Hepatocyte (in vitro differentiated cells): Measurements from ENCODE around the gene SEPSECS. TPM values are rescaled to one million over a fixed set of nuclear protein-coding genes. Genes with fewer than 3 reads are reported as not detected.

ENCODE experiments used
- DNase-seq: peaks from one replicate; pipeline ENCODE4 v3.0.0-alpha.2; 2016; ENCODE audit warnings: low spot score
- H2AFZ ChIP-seq: fragments of 200-600 bp; sonication (generic); 2 replicates; pipeline ENCODE4 v1.6.0; 2016; ENCODE audit warnings: antibody characterized with exemption, mild to moderate bottlenecking
- H3K27ac ChIP-seq: fragments of 200-600 bp; sonication (generic); 2 replicates; pipeline ENCODE4 v1.5.1; 2016; ENCODE audit warnings: mild to moderate bottlenecking
- H3K27me3 ChIP-seq: fragments of 200-600 bp; sonication (generic); 2 replicates; pipeline ENCODE4 v1.6.1; 2016
- H3K36me3 ChIP-seq: fragments of 200-600 bp; sonication (generic); replicated peaks from 2 replicates; pipeline ENCODE4 v1.5.1; 2016; ENCODE audit warnings: low read depth; ENCODE audit not compliant: insufficient read depth
- H3K4me1 ChIP-seq: fragments of 200-600 bp; sonication (generic); 2 replicates; pipeline ENCODE4 v1.5.1; 2016; ENCODE audit warnings: mild to moderate bottlenecking, moderate library complexity; ENCODE audit not compliant: insufficient read depth
- H3K4me2 ChIP-seq: fragments of 200-600 bp; sonication (generic); 2 replicates; pipeline ENCODE4 v1.6.0; 2016
- H3K4me3 ChIP-seq: fragments of 200-600 bp; sonication (generic); 2 replicates; pipeline ENCODE4 v1.5.1; 2016; ENCODE audit warnings: mild to moderate bottlenecking
- H3K79me2 ChIP-seq: fragments of 200-600 bp; sonication (generic); 2 replicates; pipeline ENCODE4 v1.6.0; 2017; ENCODE audit warnings: mild to moderate bottlenecking
- H3K9me2 ChIP-seq: fragments of 200-600 bp; sonication (generic); replicated peaks from 2 replicates; pipeline ENCODE4 v1.6.0; 2017; ENCODE audit warnings: mild to moderate bottlenecking; ENCODE audit not compliant: insufficient read depth
- H3K9me3 ChIP-seq: fragments of 200-600 bp; sonication (generic); 2 replicates; pipeline ENCODE4 v1.5.1; 2016; ENCODE audit warnings: low read depth, mild to moderate bottlenecking
- H4K20me1 ChIP-seq: fragments of 200-600 bp; sonication (generic); 2 replicates; pipeline ENCODE4 v1.6.0; 2016; ENCODE audit warnings: mild to moderate bottlenecking; ENCODE audit not compliant: insufficient read depth, poor library complexity, severe bottlenecking
- CTCF ChIP-seq: fragments of 200-600 bp; sonication (generic); IDR thresholded peaks from 2 replicates; pipeline ENCODE4 v1.5.1; 2016; ENCODE audit warnings: antibody characterized with exemption, mild to moderate bottlenecking; ENCODE audit not compliant: poor library complexity
- EZH2 ChIP-seq: fragments of 200-600 bp; sonication (generic); IDR thresholded peaks from 2 replicates; pipeline ENCODE4 v1.6.1; 2016; ENCODE audit warnings: antibody characterized with exemption, mild to moderate bottlenecking, borderline replicate concordance
- EZH2phosphoT487 ChIP-seq: fragments of 200-600 bp; sonication (generic); IDR thresholded peaks from one replicate; pipeline ENCODE4 v1.6.1; 2018; ENCODE audit warnings: antibody characterized with exemption, mild to moderate bottlenecking, low read depth, moderate library complexity; ENCODE audit not compliant: unreplicated experiment, severe bottlenecking
- WGBS: methylation state at CpG from one replicate; pipeline ENCODE4 v1.1.6; 2016; ENCODE audit warnings: low lambda C conversion rate; ENCODE audit errors: missing lambda C conversion rate; 5-methylcytosine and 5-hydroxymethylcytosine counted together
- polyA plus RNA-seq: library from polyadenylated mRNA; unstranded; fragments of >200 nt; fragmentation: Nextera tagmentation; extraction: Ambion mirVana; gene quantifications from 2 replicates; pipeline ENCODE4 v1.2.1, GENCODE V29; 2016
- total RNA-seq: library from RNA; depleted of rRNA; stranded (reverse); fragments of >200 nt; gene quantifications from 2 replicates; pipeline ENCODE4 v1.2.3, GENCODE V29; 2014

The SEPSECS gene
- total and polyA plus RNA-seq, 2 experiments from 2014 or later, result 3.0 to 10.3 TPM

- no peak overlapping the region for H2AFZ ChIP-seq
- H3K79me2 ChIP-seq, result no peaks in the 10 kb centered on the region
- no peaks in the 10 kb centered on the region for H3K36me3 ChIP-seq
- no peaks in the 10 kb centered on the region for H3K27me3 ChIP-seq
- H4K20me1 ChIP-seq, result no peaks in the 10 kb centered on the region
- TF ChIP-seq CTCF (no peak), EZH2 (no peak), EZH2phosphoT487 (no peak)
- 94% methylated on average over 2 of the region's 2 CpGs for WGBS
- H3K27ac ChIP-seq, result no peak overlapping the region
- H3K4me2 ChIP-seq, result no peak overlapping the region
- H3K4me1 ChIP-seq, result no peaks in the 10 kb centered on the region
- no peaks in the 10 kb centered on the region for H3K9me2 ChIP-seq
- DNase-seq, result no peak
- H3K4me3 ChIP-seq, result no peak overlapping the region
- H3K9me3 ChIP-seq, result no peaks in the 10 kb centered on the region
These were observed 38.5 kb upstream of the SEPSECS start for GRCh38 chr4:25198713-25199112.

DNA sequence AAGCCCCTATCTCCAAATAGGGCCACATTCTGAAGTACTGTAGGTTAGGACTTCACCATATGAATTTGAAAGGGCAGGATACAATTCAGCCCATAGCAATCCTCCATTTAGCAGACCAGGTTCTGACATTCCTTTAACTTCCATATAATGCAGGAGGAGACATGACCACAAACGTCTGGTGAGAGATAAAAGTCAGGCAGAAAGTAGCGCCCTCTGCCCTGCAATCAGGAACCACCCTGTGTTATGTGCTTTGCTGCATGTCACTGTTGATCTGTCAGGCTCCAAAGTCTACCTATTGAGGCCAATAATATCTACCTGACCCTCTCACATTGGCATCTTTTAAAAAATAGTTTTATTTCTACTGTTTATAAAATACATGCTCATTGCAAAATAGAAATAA is 30.2 kb upstream of the SEPSECS start:
- no peak overlapping the region for H3K4me2 ChIP-seq
- no peaks in the 10 kb centered on the region for H3K36me3 ChIP-seq
- H3K9me2 ChIP-seq, result no peaks in the 10 kb centered on the region
- DNase-seq, result peak; percentile 19
- H3K4me1 ChIP-seq, result no peaks in the 10 kb centered on the region
- H3K27me3 ChIP-seq, result no peaks in the 10 kb centered on the region
- no peak overlapping the region for H3K27ac ChIP-seq
- WGBS, result 36% methylated on average over 2 of the region's 2 CpGs
- no peaks in the 10 kb centered on the region for H4K20me1 ChIP-seq
- H3K4me3 ChIP-seq, result no peak overlapping the region
- H3K79me2 ChIP-seq, result no peaks in the 10 kb centered on the region
- H2AFZ ChIP-seq, result no peak overlapping the region
- TF ChIP-seq EZH2phosphoT487 (no peak), CTCF (peak; percentile 4), EZH2 (no peak)
- no peaks in the 10 kb centered on the region for H3K9me3 ChIP-seq

GRCh38 chr4:25184056-25184455 is 23.8 kb upstream of the SEPSECS start:
- no peaks in the 10 kb centered on the region for H3K4me1 ChIP-seq
- no peak overlapping the region for H2AFZ ChIP-seq
- TF ChIP-seq EZH2 (no peak), CTCF (no peak), EZH2phosphoT487 (no peak)
- DNase-seq, result no peak
- no peaks in the 10 kb centered on the region for H4K20me1 ChIP-seq
- no peaks in the 10 kb centered on the region for H3K9me2 ChIP-seq
- no peaks in the 10 kb centered on the region for H3K9me3 ChIP-seq
- WGBS, result 79% methylated on average over 4 of the region's 4 CpGs
- no peaks in the 10 kb centered on the region for H3K79me2 ChIP-seq
- no peaks in the 10 kb centered on the region for H3K36me3 ChIP-seq
- no peaks in the 10 kb centered on the region for H3K27me3 ChIP-seq
- H3K4me3 ChIP-seq, result no peak overlapping the region
- no peak overlapping the region for H3K27ac ChIP-seq
- H3K4me2 ChIP-seq, result no peak overlapping the region

DNA sequence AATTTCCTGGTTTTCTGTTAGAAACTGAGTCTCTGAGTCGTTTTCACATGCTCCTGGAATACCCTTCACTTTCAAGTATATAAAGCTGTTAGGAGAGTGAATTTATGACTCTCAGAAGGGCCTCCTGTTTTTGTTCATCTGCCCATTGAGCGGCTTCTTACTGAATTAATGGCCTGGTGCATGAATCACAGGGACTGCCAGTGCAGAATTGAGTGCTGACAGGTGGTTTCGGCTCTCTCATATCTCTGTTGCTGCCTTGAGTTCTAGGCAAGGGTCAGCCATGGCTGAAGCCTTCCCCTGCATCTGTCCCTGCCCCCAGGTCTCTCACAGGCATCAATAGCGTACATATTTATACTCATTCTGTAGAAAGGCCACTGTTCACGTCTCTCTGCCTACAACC is 22.7 kb upstream of the SEPSECS start:
- Histone ChIP-seq H3K9me2 (no peaks in the 10 kb centered on the region), H3K4me1 (no peaks in the 10 kb centered on the region), H3K27ac (no peak overlapping the region), H4K20me1 (no peaks in the 10 kb centered on the region), H3K9me3 (no peaks in the 10 kb centered on the region), H3K36me3 (no peaks in the 10 kb centered on the region), H3K4me2 (no peak overlapping the region), H3K4me3 (no peak overlapping the region), H3K79me2 (no peaks in the 10 kb centered on the region), H2AFZ (no peak overlapping the region), H3K27me3 (no peaks in the 10 kb centered on the region)
- no peak for DNase-seq
- TF ChIP-seq CTCF (no peak), EZH2 (no peak), EZH2phosphoT487 (no peak)
- 67% methylated on average over 5 of the region's 5 CpGs for WGBS
